Smooth muscle cell of the brain vasculature (primary cell): ENCODE results near the gene DDX46.
"Not testable (repeated sequence)": the region's sequence is repeated elsewhere in the genome, so short reads cannot be mapped to it uniquely, and the experiment has no call there.

Source experiments
- DNase-seq: peaks from one replicate; pipeline ENCODE4 v3.0.0-alpha.2; 2012; ENCODE audit warnings: low read depth, low spot score

Gene DDX46

GRCh38 chr5:134758504-134759341 is at the start of gene DDX46:
Gene DDX46, plus strand, starts transcription at chr5:134758779. Its CDS starts 160 bp downstream, at chr5:134758939.
- DNase-seq = peak; percentile 73

DNA sequence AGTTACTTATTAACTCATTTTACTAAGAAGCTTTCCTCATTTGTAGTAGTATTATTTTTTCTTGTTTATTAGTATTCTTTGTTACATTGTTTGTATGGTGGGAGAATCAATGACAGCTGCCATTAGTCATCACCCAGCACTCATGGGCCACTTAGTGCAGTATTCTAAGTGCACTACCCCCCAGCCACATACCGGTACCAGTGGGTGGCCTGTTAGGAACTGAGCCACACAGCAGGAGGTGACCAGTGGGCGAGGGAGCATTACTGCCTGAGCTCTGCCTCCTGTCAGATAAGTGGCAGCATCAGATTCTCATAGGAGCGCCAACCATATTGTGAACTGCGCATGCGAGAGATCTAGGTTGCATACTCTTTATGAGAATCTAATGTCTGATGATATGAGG is 44.5 kb upstream of the DDX46 start:
- no peak for DNase-seq

DNA sequence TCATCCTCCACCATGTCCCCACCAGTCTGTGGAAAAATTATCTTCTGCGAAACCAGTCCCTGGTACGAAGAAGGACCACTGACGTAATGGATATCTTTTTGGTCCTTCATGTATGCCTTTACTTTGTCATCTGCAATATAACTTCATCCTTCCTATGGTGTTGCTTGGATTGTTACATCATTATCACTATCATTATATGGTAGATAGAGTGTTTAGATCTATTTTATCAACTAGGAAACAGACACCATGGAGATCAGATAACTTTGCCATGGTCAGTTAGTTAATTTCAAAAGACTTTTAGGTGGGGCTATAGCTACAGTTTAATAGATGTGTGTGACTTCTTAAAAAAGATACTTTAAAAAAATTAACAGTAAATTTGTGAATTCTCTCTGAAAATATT is 44.0 kb upstream of the DDX46 start:
- DNase-seq = no peak

DNA sequence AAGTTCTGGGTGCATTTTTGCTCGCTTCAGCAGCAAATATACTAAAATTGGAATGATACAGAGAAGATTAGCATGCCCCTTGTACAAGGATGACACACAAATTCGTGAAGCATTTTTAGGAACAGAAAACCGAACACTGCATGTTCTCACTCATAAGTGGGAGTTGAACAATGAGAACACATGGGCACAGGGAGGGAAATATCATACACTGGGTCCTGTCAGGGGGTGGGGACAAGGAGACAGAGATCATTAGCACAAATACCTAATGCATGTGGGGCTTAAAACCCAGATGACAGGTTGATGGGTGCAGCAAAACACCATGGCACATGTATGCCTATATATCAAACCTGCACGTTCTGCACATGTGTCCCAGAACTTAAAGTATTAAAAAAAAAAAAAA is 43.1 kb upstream of the DDX46 start:
- not testable (repeated sequence) for DNase-seq

GRCh38 chr5:134724872-134725271 is 33.7 kb upstream of the DDX46 start:
- DNase-seq = no peak

DNA sequence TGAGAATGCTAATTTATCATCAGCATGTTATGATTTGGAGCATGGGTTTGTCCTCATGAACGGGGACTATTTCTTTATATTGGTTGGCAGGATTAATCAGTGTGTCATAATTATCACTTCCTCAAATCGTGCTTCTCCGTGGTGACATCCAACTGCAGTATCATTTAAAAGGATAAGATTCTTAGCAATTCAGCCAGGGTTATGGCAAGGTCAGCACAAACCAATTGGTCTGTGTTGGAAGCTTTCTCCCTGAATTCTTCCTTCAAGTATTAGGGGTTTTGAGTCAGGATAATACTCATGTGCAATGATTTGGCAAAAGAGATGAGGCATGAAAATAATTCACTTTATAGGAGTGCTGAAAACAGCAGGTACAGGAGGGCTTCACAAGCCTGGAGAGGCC is 25.8 kb upstream of the DDX46 start:
- no peak for DNase-seq

DNA sequence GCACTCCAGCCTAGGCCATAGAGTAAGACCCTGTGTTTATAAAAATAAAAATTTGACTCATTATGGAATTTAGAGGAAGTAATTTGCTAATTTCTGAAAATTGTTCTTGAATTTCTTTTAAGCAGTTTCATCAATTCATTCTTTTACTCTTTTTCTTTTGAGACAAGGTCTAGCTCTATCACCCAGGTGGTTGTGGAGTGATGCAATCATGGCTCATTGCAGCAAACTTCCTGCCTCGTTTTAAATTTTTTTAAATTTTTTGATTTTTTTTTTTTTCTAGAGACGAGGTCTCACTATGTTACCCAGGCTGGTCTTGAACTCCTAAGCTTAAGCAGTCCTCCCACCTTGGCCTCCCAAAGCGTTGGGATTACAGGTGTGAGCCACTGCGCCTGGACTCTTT is 23.3 kb upstream of the DDX46 start:
- DNase-seq = no peak

GRCh38 chr5:134736173-134736812 is 22.3 kb upstream of the DDX46 start:
- no peak for DNase-seq

GRCh38 chr5:134738133-134738962 is 20.2 kb upstream of the DDX46 start, which contains the start of gene CAMLG:
Gene CAMLG, plus strand, starts transcription at chr5:134738548. Its CDS starts 73 bp downstream, at chr5:134738621.
- DNase-seq = peak; percentile 97

DNA sequence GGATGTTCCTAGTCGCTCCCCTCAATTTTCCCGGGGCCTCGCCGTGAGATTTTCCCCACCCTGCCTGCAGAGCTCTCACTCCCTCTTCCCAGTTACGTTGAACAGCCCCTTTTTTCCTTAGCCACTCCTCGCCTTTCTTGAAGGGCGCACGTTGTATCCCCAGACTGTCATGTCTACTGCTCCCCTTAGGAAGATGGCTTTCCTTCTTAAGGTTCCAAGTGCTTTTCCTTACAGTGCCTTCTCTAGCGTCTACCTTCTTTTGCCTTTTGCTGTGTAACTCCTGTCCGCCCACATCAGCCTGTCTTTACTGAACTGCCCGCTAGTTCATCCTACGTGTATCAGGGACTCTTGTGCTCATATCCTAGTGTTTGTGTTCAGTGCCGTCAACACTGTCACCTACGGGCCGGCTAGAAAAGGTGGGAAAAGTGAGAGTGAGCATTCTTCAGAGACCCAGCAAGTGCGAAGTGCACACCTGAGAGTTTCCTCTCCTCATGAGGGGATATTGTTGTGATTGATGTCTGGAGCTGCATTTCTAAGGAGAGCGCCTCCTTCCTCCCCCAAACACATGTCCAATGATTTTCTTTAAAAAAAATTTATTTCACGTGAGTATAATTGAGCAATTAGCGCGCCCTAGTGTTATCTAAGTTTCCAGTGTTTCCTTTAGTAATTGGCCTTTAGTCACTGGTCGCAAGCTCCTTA is 19.5 kb upstream of the DDX46 start:
- no peak for DNase-seq

- no peak for DNase-seq
These were observed 17.5 kb upstream of the DDX46 start for GRCh38 chr5:134741052-134741451.

- DNase-seq = no peak
These were observed 16.4 kb upstream of the DDX46 start for GRCh38 chr5:134742134-134742533.

GRCh38 chr5:134749415-134749814 is 9.2 kb upstream of the DDX46 start:
- no peak for DNase-seq

DNA sequence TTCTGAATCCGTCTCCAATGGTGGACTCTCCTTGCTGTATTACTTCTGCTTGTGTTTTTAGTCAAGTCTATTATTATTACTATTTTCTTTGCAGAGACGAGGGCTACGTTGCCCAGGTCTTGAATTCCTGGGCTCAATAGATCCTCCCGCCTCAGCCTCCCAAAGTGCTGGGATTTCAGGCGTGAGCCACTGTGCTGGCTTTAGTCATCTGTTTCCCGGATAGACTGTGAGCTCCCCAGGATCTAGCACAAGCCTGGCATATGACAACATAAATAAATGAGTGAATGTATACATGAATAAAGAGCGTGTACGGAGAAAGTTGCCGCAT is 439 bp upstream of the DDX46 start:
- DNase-seq = no peak

DNA sequence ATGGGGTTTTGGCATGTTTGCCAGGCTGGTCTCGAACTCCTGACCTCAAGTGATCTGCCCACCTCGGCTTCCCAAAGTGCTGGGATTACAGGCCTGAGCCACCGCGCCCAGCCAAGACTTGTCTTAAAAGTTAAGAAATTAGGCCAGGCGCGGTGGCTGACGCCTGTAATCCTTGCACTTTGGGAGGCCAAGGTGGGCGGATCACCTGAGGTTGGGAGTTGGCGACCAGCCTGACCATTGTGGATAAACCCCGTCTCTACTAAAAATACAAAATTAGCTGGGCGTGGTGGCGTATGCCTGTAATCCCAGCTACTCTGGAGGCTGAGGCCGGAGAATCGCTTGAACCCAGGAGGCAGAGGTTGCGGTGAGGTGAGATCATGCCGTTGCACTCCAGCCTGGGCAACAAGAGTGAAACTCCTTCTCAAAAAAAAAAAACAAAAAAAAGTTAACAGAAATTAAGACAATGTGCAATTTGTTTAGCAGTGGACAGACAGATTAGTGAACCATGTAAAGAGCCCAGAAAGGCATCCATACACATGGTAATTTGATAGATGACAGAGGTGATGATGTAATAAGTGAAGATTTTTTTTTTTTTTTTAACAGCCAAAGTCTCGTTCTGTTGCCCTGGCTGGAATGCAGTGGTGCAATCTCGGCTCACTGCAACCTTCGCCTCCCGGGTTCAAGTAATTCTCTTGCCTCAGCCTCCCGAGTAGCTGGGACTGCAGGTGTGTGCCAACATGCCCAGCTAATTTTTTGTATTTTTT is 9.1 kb downstream of the DDX46 start:
- not testable (repeated sequence) for DNase-seq

GRCh38 chr5:134769206-134769605 is 10.6 kb downstream of the DDX46 start:
- DNase-seq = no peak

GRCh38 chr5:134772461-134773125 is 14.0 kb downstream of the DDX46 start:
- no peak for DNase-seq

- no peak for DNase-seq
These were observed 18.8 kb downstream of the DDX46 start for GRCh38 chr5:134777366-134777765.

DNA sequence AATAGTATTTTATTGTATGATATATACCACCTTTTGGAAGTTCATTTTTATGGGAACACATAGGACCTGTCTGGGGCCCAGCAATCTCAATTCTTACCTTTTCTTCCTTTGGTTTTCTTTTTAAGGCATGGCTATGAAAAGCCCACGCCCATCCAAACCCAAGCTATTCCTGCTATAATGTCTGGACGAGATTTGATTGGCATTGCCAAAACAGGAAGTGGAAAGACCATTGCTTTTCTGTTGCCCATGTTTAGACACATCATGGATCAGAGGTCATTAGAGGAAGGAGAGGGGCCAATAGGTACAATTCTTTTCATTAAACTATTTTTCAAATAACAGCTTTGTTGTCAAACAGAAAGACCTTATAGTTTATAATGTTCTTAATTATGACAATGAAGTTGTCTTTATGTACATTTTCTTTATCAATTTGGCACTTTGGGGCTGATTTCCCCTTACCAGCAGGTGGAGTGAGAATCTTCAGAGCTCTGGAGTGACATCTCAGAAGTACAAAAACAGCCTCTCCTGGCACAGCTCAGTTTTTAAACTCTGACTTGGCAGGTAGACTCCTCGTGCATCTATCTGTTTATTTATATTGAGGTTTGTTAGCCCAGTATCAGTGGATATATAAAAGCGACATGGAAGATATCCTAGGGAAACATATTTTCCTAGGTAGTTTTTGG is 25.8 kb downstream of the DDX46 start:
- DNase-seq = no peak
